HepG2 (cell line): ENCODE data around the gene MDP1. TPM values are rescaled to one million over a fixed set of nuclear protein-coding genes. Genes with fewer than 3 reads are reported as not detected.

ENCODE experiments used
- FIP1L1 ChIP-seq: fragments of 200-400 bp; formaldehyde crosslinking; IDR thresholded peaks from 2 replicates; pipeline ENCODE4 v1.6.1; 2018; ENCODE audit warnings: low read depth, mild to moderate bottlenecking, low read length, moderate library complexity, borderline replicate concordance; ENCODE audit not compliant: insufficient read depth
- REL ChIP-seq: sonication (generic); formaldehyde crosslinking; conservative IDR thresholded peaks from 2 replicates; pipeline ENCODE4 v1.8.0; 2022; ENCODE audit warnings: mild to moderate bottlenecking, missing genetic modification reagents, moderate library complexity
- SP2 ChIP-seq: sonication (generic); formaldehyde crosslinking; IDR thresholded peaks from 2 replicates; pipeline ENCODE4 v1.5.1; 2020; ENCODE audit warnings: mild to moderate bottlenecking, missing genetic modification reagents
- STAG1 ChIP-seq: sonication (generic); formaldehyde crosslinking; IDR thresholded peaks from 2 replicates; pipeline ENCODE4 v1.4.0; 2020; ENCODE audit warnings: missing genetic modification reagents
- STAT5B ChIP-seq: sonication (generic); formaldehyde crosslinking; IDR thresholded peaks from 2 replicates; pipeline ENCODE4 v1.4.0; 2020; ENCODE audit warnings: missing genetic modification reagents
- ZNF10 ChIP-seq: sonication (generic); formaldehyde crosslinking; IDR thresholded peaks from 2 replicates; pipeline ENCODE4 v1.4.0; 2020; ENCODE audit warnings: mild to moderate bottlenecking, low read depth, missing genetic modification reagents, borderline replicate concordance
- ZNF253 ChIP-seq: sonication (generic); formaldehyde crosslinking; IDR thresholded peaks from 2 replicates; pipeline ENCODE4 v1.8.0; 2022; ENCODE audit warnings: mild to moderate bottlenecking, missing genetic modification reagents, borderline replicate concordance
- ZNF329 ChIP-seq: sonication (generic); formaldehyde crosslinking; IDR thresholded peaks from 2 replicates; pipeline ENCODE4 v1.9.0; 2021; ENCODE audit warnings: low read depth, mild to moderate bottlenecking, missing genetic modification reagents
- ZNF550 ChIP-seq: sonication (generic); formaldehyde crosslinking; IDR thresholded peaks from 2 replicates; pipeline ENCODE4 v1.4.0; 2020; ENCODE audit warnings: mild to moderate bottlenecking, missing genetic modification reagents, borderline replicate concordance
- ZNF7 ChIP-seq: IDR thresholded peaks from 2 replicates; pipeline ENCODE4 v1.6.1; 2016; ENCODE audit warnings: missing biosample characterization, missing genetic modification reagents
- ZNF780A ChIP-seq: sonication (generic); formaldehyde crosslinking; IDR thresholded peaks from 2 replicates; pipeline ENCODE4 v1.8.0; 2022; ENCODE audit warnings: mild to moderate bottlenecking, missing genetic modification reagents, moderate library complexity
- polyA plus RNA-seq, 8 experiments: library from polyadenylated mRNA; depleted of rRNA in 3 of 8; stranded (reverse) in 7 of 8; unstranded in 1 of 8; fragments of >200 nt; fragmentation: Illumina TruSeq in 4 of 8; extraction: Trizol in 4 of 8; gene quantifications; 2 replicates each; pipeline versions ENCODE4 v1.2.1 to v1.2.3, GENCODE V29; 2011 to 2016; ENCODE audit warnings: low read depth in 4 of 8, missing spikeins in 1 of 8, mixed read lengths in 1 of 8; ENCODE audit not compliant: insufficient read depth in 1 of 8
- total RNA-seq, 5 experiments: library from RNA; depleted of rRNA; stranded (reverse); fragments of >200 nt; fragmentation: Illumina TruSeq; extraction: Trizol; gene quantifications; 2 replicates each; pipeline ENCODE4 v1.2.3, GENCODE V29; 2016; ENCODE audit warnings: low read depth in 1 of 5
- TF ChIP-seq, protein P1 (sequence below): sonication (generic); formaldehyde crosslinking; IDR thresholded peaks from 2 replicates; pipeline ENCODE4 v1.4.0; 2020; ENCODE audit warnings: missing genetic modification reagents
- TF ChIP-seq, protein P2 (sequence below): sonication (generic); formaldehyde crosslinking; IDR thresholded peaks from 2 replicates; pipeline ENCODE4 v1.4.0; 2020; ENCODE audit warnings: mild to moderate bottlenecking, missing genetic modification reagents
- TF ChIP-seq, protein P3 (sequence below): sonication (generic); formaldehyde crosslinking; IDR thresholded peaks from 2 replicates; pipeline ENCODE4 v1.4.0; 2020; ENCODE audit warnings: missing genetic modification reagents
- TF ChIP-seq, protein P4 (sequence below): sonication (generic); formaldehyde crosslinking; IDR thresholded peaks from 2 replicates; pipeline ENCODE4 v1.4.0; 2020; ENCODE audit warnings: mild to moderate bottlenecking, missing genetic modification reagents
- TF ChIP-seq, protein P5 (sequence below): sonication (generic); formaldehyde crosslinking; IDR thresholded peaks from 2 replicates; pipeline ENCODE4 v1.5.1; 2020; ENCODE audit warnings: missing genetic modification reagents, mild to moderate bottlenecking, borderline replicate concordance

Gene MDP1
- total and polyA plus RNA-seq, 2 of the 13 experiments (the other 11 are each of a cell fraction or from before 2014, with no cell fraction given), result 44.1 to 48.7 TPM

DNA sequence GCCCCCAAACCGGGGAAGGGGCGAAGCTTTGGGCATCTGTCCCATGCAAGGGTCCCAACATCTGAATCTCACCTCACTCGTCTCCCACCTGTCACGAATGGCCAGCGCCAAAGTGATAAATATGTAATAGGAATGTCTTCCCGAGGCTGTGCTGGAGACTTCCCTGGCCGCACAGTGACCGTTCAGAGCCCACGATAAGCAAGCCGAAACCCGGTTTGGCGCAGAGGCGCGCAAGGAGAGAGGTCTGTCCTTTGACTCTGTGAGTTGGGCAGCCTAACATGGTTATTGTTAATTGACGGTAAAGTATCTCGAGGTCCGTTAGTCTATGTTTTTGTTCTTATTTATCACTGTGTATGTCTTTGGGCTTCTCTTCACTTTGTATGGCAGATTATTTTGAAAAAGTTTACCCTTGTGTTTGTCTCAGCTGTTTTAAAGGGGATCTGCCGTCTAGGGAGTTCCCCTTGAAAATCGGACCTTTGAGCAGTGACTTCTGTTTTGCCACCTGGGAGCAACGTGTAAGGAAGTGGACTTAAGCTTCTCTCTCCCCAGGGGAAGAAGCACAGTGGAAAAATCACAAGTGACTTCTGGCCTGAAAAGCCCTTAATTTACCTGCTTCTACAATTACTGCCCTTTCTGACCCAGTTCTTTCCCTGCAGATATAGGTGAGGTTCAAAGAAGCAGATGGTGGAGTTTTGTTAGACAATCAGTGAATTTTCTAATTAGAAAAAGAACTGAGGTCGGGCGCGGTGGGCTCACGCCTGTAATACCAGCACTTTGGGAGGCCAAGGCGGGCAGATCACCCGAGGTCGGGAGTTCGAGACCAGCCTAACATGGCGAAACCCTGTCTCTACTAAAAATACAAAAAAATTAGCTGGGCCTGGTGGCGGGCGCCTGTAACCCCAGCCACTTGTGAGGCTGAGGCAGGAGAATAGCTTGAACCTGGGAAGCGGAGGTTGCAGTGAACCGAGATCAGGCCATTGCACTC, 19.5 kb downstream of the MDP1 start (continued):
- TF ChIP-seq, protein P1, sequence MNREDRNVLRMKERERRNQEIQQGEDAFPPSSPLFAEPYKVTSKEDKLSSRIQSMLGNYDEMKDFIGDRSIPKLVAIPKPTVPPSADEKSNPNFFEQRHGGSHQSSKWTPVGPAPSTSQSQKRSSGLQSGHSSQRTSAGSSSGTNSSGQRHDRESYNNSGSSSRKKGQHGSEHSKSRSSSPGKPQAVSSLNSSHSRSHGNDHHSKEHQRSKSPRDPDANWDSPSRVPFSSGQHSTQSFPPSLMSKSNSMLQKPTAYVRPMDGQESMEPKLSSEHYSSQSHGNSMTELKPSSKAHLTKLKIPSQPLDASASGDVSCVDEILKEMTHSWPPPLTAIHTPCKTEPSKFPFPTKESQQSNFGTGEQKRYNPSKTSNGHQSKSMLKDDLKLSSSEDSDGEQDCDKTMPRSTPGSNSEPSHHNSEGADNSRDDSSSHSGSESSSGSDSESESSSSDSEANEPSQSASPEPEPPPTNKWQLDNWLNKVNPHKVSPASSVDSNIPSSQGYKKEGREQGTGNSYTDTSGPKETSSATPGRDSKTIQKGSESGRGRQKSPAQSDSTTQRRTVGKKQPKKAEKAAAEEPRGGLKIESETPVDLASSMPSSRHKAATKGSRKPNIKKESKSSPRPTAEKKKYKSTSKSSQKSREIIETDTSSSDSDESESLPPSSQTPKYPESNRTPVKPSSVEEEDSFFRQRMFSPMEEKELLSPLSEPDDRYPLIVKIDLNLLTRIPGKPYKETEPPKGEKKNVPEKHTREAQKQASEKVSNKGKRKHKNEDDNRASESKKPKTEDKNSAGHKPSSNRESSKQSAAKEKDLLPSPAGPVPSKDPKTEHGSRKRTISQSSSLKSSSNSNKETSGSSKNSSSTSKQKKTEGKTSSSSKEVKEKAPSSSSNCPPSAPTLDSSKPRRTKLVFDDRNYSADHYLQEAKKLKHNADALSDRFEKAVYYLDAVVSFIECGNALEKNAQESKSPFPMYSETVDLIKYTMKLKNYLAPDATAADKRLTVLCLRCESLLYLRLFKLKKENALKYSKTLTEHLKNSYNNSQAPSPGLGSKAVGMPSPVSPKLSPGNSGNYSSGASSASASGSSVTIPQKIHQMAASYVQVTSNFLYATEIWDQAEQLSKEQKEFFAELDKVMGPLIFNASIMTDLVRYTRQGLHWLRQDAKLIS (CRISPR knock-in tag), result no peak; the same call in 1 of the 2 replicates
- TF ChIP-seq STAT5B (CRISPR knock-in tag) (no peak), ZNF7 (CRISPR knock-in tag) (peak; percentile 13; the same call in 1 of the 2 replicates), ZNF550 (CRISPR knock-in tag) (no peak), SP2 (no peak), ZNF329 (no peak), FIP1L1 (no peak; the same call in 1 of the 2 replicates), ZNF253 (CRISPR knock-in tag) (no peak), STAG1 (CRISPR knock-in tag) (no peak), ZNF780A (no peak), ZNF10 (CRISPR knock-in tag) (no peak), REL (no peak)
- TF ChIP-seq, protein P2, sequence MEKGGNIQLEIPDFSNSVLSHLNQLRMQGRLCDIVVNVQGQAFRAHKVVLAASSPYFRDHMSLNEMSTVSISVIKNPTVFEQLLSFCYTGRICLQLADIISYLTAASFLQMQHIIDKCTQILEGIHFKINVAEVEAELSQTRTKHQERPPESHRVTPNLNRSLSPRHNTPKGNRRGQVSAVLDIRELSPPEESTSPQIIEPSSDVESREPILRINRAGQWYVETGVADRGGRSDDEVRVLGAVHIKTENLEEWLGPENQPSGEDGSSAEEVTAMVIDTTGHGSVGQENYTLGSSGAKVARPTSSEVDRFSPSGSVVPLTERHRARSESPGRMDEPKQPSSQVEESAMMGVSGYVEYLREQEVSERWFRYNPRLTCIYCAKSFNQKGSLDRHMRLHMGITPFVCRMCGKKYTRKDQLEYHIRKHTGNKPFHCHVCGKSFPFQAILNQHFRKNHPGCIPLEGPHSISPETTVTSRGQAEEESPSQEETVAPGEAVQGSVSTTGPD (CRISPR knock-in tag), result 0 out of 2 replicates have a peak, but pooled peaks have one; percentile 68
- TF ChIP-seq, protein P3, sequence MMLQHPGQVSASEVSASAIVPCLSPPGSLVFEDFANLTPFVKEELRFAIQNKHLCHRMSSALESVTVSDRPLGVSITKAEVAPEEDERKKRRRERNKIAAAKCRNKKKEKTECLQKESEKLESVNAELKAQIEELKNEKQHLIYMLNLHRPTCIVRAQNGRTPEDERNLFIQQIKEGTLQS, result no peak
- TF ChIP-seq, protein P4, sequence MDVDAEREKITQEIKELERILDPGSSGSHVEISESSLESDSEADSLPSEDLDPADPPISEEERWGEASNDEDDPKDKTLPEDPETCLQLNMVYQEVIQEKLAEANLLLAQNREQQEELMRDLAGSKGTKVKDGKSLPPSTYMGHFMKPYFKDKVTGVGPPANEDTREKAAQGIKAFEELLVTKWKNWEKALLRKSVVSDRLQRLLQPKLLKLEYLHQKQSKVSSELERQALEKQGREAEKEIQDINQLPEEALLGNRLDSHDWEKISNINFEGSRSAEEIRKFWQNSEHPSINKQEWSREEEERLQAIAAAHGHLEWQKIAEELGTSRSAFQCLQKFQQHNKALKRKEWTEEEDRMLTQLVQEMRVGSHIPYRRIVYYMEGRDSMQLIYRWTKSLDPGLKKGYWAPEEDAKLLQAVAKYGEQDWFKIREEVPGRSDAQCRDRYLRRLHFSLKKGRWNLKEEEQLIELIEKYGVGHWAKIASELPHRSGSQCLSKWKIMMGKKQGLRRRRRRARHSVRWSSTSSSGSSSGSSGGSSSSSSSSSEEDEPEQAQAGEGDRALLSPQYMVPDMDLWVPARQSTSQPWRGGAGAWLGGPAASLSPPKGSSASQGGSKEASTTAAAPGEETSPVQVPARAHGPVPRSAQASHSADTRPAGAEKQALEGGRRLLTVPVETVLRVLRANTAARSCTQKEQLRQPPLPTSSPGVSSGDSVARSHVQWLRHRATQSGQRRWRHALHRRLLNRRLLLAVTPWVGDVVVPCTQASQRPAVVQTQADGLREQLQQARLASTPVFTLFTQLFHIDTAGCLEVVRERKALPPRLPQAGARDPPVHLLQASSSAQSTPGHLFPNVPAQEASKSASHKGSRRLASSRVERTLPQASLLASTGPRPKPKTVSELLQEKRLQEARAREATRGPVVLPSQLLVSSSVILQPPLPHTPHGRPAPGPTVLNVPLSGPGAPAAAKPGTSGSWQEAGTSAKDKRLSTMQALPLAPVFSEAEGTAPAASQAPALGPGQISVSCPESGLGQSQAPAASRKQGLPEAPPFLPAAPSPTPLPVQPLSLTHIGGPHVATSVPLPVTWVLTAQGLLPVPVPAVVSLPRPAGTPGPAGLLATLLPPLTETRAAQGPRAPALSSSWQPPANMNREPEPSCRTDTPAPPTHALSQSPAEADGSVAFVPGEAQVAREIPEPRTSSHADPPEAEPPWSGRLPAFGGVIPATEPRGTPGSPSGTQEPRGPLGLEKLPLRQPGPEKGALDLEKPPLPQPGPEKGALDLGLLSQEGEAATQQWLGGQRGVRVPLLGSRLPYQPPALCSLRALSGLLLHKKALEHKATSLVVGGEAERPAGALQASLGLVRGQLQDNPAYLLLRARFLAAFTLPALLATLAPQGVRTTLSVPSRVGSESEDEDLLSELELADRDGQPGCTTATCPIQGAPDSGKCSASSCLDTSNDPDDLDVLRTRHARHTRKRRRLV (CRISPR knock-in tag), result no peak
- TF ChIP-seq, protein P5, sequence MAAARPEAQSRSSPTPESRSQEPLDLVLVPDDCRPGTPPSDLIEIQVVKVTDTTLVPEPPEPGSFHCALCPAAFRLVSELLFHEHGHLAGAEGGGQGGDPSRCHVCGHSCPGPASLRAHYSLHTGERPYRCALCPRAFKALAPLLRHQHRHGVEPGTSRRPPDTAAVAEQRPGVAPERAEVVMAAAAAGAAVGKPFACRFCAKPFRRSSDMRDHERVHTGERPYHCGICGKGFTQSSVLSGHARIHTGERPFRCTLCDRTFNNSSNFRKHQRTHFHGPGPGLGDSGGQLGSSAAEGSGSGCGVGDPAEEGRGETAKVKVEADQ (CRISPR knock-in tag), result no peak
